NCI-H1436 treated with DMSO at 0.1 percent for 48 hours (cell line): Measurements from ENCODE around the gene TPSD1.

ENCODE experiments used
- DNase-seq: peaks from one replicate; lab custom pipeline; 2025; lab: John Stamatoyannopoulos, UW

TPSD1 gene

GRCh38 chr16:1299012-1299867 lies 43.4 kb downstream of the TPSD1 start:
- no peak for DNase-seq

- DNase-seq, result no peak
These were observed 44.0 kb downstream of the TPSD1 start for GRCh38 chr16:1299868-1300203.

- DNase-seq, result no peak
These were observed 45.0 kb downstream of the TPSD1 start for GRCh38 chr16:1300664-1301476.

- DNase-seq, result no peak
These were observed 45.7 kb downstream of the TPSD1 start for GRCh38 chr16:1301562-1301961.

- DNase-seq, result no peak
These were observed 50.0 kb downstream of the TPSD1 start for GRCh38 chr16:1305823-1306222.

GRCh38 chr16:1306334-1306733 lies 50.5 kb downstream of the TPSD1 start:
- no peak for DNase-seq

GRCh38 chr16:1308036-1308976 lies 52.4 kb downstream of the TPSD1 start:
- DNase-seq, result no peak
